Sigmoid colon (tissue), 7 donors: ENCODE results near the gene CASP14. TPM values are rescaled to one million over a fixed set of nuclear protein-coding genes. Genes with fewer than 3 reads are reported as not detected.
"Not testable (repeated sequence)": the region's sequence is repeated elsewhere in the genome, so short reads cannot be mapped to it uniquely, and the experiment has no call there.

Experiments used
- DNase-seq: peaks from one replicate; pipeline ENCODE4 v3.0.0-alpha.2; 2019
- H3K27ac ChIP-seq, 4 donors: fragments of 200-600 bp; sonication (generic); one replicate each; pipeline ENCODE4 v1.5.1; 2016 to 2019; ENCODE audit warnings: mild to moderate bottlenecking in 1 of 4
- H3K27me3 ChIP-seq, 3 donors: fragments of 200-600 bp; sonication (generic); one replicate each; pipeline ENCODE4 v1.5.1; 2019; ENCODE audit warnings: mild to moderate bottlenecking in 1 of 3
- H3K36me3 ChIP-seq, 4 donors: fragments of 200-600 bp; sonication (generic); one replicate each; pipeline ENCODE4 v1.5.1; 2016 to 2019
- H3K4me1 ChIP-seq, 4 donors: fragments of 200-600 bp; sonication (generic); one replicate each; pipeline ENCODE4 v1.5.1; 2017 to 2019
- H3K4me3 ChIP-seq, 4 donors: fragments of 200-600 bp; sonication (generic); one replicate each; pipeline ENCODE4 v1.5.1; 2017 to 2019; ENCODE audit warnings: mild to moderate bottlenecking in 2 of 4, moderate library complexity in 1 of 4
- H3K9me3 ChIP-seq, 4 donors: fragments of 200-600 bp in 3 of 4; sonication (generic) in 3 of 4; one replicate each; pipeline versions ENCODE4 v1.5.1 to v1.6.1; 2013 to 2019
- EP300 ChIP-seq, 4 donors: sonication (generic); formaldehyde crosslinking; IDR thresholded peaks; one replicate each; pipeline ENCODE4 v1.6.1; 2017; ENCODE audit warnings: antibody characterized with exemption in 4 of 4
- POLR2A ChIP-seq, 2 donors: fragments of 450-650 bp; IDR thresholded peaks; one replicate each; pipeline ENCODE4 v1.6.1; 2016; ENCODE audit warnings: antibody characterized with exemption in 2 of 2, mild to moderate bottlenecking in 2 of 2, moderate library complexity in 2 of 2
- POLR2AphosphoS5 ChIP-seq, 4 donors: sonication (generic); formaldehyde crosslinking; IDR thresholded peaks; one replicate each; pipeline ENCODE4 v1.6.1; 2017; ENCODE audit warnings: antibody characterized with exemption in 4 of 4
- WGBS, 2 donors: extraction: QIAGEN DNeasy Blood & Tissue Kit; methylation state at CpG; one replicate each; pipeline ENCODE4 v1.1.7; 2013; 5-methylcytosine and 5-hydroxymethylcytosine counted together
- intact Hi-C: fragments of 100-400 bp; cut with DNase I; formaldehyde crosslinking; loops from one replicate; pipeline ENCODE4 v1.15.1; 2023
- polyA plus RNA-seq, 3 donors: library from polyadenylated mRNA; stranded (reverse); fragments of 200-250 nt; gene quantifications; one replicate each; pipeline ENCODE4 v1.2.3, GENCODE V29; 2013
- total RNA-seq, 4 donors: library from RNA; depleted of rRNA; stranded (reverse); fragments of >200 nt; gene quantifications; one replicate each; pipeline ENCODE4 v1.1.0, GENCODE V29; 2016
- TF ChIP-seq, protein P1 (sequence below), 4 experiments: fragments of 450-650 bp in 3 of 4; fragments of 200-600 bp in 1 of 4; IDR thresholded peaks; one replicate each; pipeline ENCODE4 v1.5.1; 2016 to 2019; ENCODE audit warnings: antibody characterized with exemption in 4 of 4, mild to moderate bottlenecking in 3 of 4, moderate library complexity in 2 of 4
- donor health status: healthy with polysubstance abuse.
- donor health status: Bipolar disorder and iron deficiency.
- donor health status: healthy.

CASP14 gene
- total and polyA plus RNA-seq, 7 donors, result not detected

DNA sequence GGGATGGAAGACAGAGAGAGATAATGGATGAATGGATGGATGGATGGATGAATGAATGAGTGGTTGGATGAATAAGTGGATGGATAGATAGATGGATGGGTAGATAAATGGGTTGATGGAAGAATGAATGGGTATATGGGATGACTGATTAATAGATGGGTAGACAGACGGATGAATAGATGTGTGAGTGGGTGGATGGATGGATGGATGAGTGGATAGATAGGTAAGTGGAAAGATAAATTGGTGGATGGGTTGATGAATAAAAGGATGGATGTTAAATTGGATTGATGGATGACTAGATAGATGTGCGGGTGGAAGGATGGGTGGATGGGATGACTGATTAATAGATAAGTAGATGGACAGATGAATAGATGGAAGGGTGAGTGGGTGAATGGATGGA lies 1.4 kb downstream of the CASP14 start:
- Histone ChIP-seq H3K4me1 (no peaks in the 10 kb centered on the region), H3K27me3 (peaks cover 2 to 10% (median 3%) of the 10 kb centered on the region in 3 donors), H3K9me3 (no peaks in the 10 kb centered on the region), H3K4me3 (no peak overlapping the region), H3K36me3 (no peaks in the 10 kb centered on the region), H3K27ac (no peak overlapping the region)
- intact Hi-C loops, result no loop called here
- WGBS, 2 donors, result 88 to 92% methylated on average over 2 of the region's 2 CpGs
- DNase-seq, result no peak
- TF ChIP-seq POLR2A (IDR thresholded peaks at IDR 0.05) (no peak), EP300 (IDR thresholded peaks at IDR 0.05) (no peak), POLR2AphosphoS5 (IDR thresholded peaks at IDR 0.05) (no peak)
- TF ChIP-seq, protein P1, sequence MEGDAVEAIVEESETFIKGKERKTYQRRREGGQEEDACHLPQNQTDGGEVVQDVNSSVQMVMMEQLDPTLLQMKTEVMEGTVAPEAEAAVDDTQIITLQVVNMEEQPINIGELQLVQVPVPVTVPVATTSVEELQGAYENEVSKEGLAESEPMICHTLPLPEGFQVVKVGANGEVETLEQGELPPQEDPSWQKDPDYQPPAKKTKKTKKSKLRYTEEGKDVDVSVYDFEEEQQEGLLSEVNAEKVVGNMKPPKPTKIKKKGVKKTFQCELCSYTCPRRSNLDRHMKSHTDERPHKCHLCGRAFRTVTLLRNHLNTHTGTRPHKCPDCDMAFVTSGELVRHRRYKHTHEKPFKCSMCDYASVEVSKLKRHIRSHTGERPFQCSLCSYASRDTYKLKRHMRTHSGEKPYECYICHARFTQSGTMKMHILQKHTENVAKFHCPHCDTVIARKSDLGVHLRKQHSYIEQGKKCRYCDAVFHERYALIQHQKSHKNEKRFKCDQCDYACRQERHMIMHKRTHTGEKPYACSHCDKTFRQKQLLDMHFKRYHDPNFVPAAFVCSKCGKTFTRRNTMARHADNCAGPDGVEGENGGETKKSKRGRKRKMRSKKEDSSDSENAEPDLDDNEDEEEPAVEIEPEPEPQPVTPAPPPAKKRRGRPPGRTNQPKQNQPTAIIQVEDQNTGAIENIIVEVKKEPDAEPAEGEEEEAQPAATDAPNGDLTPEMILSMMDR (IDR thresholded peaks at IDR 0.05), result no peak

DNA sequence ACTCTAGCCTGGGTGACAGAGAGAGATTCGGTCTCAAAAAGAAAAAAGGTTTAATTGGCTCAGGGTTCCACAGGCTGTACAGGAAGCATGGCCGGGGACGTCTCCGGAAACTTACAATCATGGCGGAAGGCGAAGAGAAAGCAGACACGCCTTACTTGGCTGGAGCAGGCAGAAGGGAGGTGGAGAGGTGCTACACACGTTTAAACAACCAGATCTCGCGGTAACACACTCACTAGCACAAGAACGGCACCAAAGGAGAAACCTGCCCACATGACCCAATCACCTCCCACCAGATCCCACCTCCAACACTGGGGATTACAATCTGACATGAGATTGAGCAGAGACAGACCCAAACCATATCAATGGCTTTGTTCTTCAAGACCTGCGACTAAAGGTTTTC lies 12.8 kb downstream of the CASP14 start:
- DNase-seq, result no peak
- Histone ChIP-seq H3K27me3 (peaks cover 0 to 13% (median 0%) of the 10 kb centered on the region in 3 donors), H3K36me3 (no peaks in the 10 kb centered on the region), H3K4me3 (no peak overlapping the region), H3K27ac (no peak overlapping the region), H3K9me3 (no peaks in the 10 kb centered on the region), H3K4me1 (no peaks in the 10 kb centered on the region)
- TF ChIP-seq EP300 (IDR thresholded peaks at IDR 0.05), result no peak
- no peak for TF ChIP-seq POLR2AphosphoS5 (IDR thresholded peaks at IDR 0.05)
- TF ChIP-seq POLR2A (IDR thresholded peaks at IDR 0.05), result no peak
- TF ChIP-seq, protein P1 (IDR thresholded peaks at IDR 0.05), result no peak
- 85 to 87% methylated on average over 12 of the region's 12 CpGs for WGBS, 2 donors
- intact Hi-C loops, result no loop called here

DNA sequence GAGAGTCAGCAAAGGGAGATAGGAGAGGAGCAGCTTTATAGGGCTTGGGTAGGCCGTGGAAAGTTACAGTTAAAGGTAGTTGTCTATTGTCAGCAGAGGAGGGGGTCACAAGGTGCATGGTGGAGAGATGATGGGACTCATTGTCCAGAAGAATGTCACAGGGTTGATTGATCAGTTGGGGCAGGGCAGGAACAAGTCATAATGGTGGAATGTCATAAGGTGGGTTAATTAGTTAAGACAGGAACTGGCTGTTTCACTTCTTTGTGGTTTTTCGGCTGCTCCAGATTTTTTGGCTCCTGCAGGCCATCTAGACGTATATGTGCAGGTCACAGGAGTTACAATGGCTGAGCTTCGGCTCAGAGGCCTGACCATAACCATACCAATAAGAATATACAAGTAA lies 21.1 kb downstream of the CASP14 start:
- 57 to 63% methylated on average over 4 of the region's 4 CpGs for WGBS, 2 donors
- H3K36me3 ChIP-seq, DNase-seq, intact Hi-C loops, H3K4me3 ChIP-seq, H3K27ac ChIP-seq, H3K4me1 ChIP-seq, H3K9me3 ChIP-seq, H3K27me3 ChIP-seq: not testable (repeated sequence)

DNA sequence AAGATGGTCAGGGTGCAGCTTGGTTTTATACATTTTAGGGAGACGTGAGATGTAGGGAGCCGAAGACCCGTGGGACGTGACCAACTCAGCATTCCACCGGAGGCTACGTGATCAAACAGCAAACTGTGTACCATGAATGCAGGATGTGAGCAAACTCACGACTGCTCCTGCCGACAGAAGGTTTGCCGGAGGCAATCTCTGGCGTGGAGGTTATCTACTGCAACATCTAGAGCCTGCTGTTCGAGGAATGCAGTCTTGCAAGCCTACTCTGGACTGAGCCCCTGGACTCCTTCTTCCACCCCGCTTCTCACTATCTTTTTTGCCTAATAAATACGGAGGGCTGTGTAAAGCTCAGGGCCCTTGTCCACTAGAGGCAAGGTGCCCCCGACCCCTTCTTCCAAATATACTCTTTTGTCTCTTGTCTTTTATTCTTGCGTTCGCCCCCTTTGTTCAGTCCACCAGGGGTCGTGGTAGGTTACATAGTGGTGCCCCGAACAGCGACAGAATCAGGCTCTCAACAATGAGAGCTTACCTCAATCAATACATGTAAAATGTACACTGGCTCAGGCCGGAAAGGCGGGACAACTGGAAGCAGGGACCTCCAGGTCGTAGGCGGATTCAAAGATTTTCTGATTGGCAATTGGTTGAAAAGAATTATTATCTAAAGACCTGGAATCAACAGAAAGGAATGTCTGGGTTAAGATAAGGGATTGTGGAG lies 23.8 kb downstream of the CASP14 start:
- H3K4me1 ChIP-seq, result no peaks in the 10 kb centered on the region
- 75 to 81% methylated on average over 23 of the region's 23 CpGs for WGBS, 2 donors
- H3K4me3 ChIP-seq, result no peak overlapping the region
- H3K9me3 ChIP-seq, result no peaks in the 10 kb centered on the region
- TF ChIP-seq, protein P1 (IDR thresholded peaks at IDR 0.05), result no peak
- no peak for TF ChIP-seq POLR2AphosphoS5 (IDR thresholded peaks at IDR 0.05)
- TF ChIP-seq EP300 (IDR thresholded peaks at IDR 0.05), result no peak
- H3K27ac ChIP-seq, result no peak overlapping the region
- peaks cover 0 to 4% (median 0%) of the 10 kb centered on the region in 3 donors for H3K27me3 ChIP-seq
- intact Hi-C loops, result no loop called here
- DNase-seq, result no peak
- no peaks in the 10 kb centered on the region for H3K36me3 ChIP-seq

DNA sequence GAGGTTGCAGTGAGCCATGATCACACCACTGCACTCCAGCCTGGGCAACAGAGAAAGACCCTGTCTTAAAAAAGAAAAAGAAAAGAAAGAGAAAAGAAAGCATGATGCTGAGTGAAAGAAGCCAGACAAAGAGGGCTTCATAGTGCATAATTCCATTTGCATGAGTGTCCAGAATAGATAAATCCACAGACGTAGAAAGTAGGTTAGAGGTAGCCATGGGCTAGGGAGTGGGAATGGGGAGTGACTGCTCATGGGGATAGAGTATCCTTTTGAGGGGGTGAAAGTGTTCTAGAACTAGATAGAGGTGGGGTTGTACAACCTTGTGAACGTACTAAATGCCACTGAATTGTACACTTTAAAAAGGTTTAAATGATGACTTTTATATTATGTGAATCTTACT lies 25.1 kb downstream of the CASP14 start:
- TF ChIP-seq POLR2AphosphoS5 (IDR thresholded peaks at IDR 0.05), result no peak
- TF ChIP-seq POLR2A (IDR thresholded peaks at IDR 0.05), result no peak
- TF ChIP-seq EP300 (IDR thresholded peaks at IDR 0.05), result no peak
- TF ChIP-seq, protein P1 (IDR thresholded peaks at IDR 0.05), result no peak
- Histone ChIP-seq H3K27ac (no peak overlapping the region), H3K9me3 (no peaks in the 10 kb centered on the region), H3K27me3 (peaks cover 0 to 4% (median 0%) of the 10 kb centered on the region in 3 donors), H3K36me3 (no peaks in the 10 kb centered on the region), H3K4me1 (no peaks in the 10 kb centered on the region), H3K4me3 (no peak overlapping the region)
- WGBS, 2 donors, result 59 to 74% methylated on average over 2 of the region's 2 CpGs
- intact Hi-C loops, result no loop called here
- no peak for DNase-seq
